ENCODE data around the gene TINAG. TPM values are rescaled to one million over a fixed set of nuclear protein-coding genes. Genes with fewer than 3 reads are reported as not detected.

TINAG gene
- total RNA-seq, 1 donor from 2014 or later = 0.52 TPM

GRCh38 chr6:54411767-54412166 is 103.5 kb downstream of the TINAG start:
- no peak overlapping the region for H3K27ac ChIP-seq (ENCODE audit: low read depth, low read length)
- H3K27me3 ChIP-seq (ENCODE audit: control insufficient read depth in 3 of 3, insufficient read depth in 3 of 3, low read length in 3 of 3) = no peaks in the 10 kb centered on the region
- no peaks in the 10 kb centered on the region for H3K4me1 ChIP-seq (ENCODE audit: control insufficient read depth in 3 of 3, insufficient read depth in 3 of 3, low read length in 3 of 3)
- H3K9me3 ChIP-seq (ENCODE audit: control insufficient read depth in 3 of 3, low read length in 3 of 3) = no peaks in the 10 kb centered on the region
- H3K9ac ChIP-seq (ENCODE audit: low read depth in 1 of 3, low read length in 3 of 3) = no peak overlapping the region
- H3K36me3 ChIP-seq (ENCODE audit: control insufficient read depth in 3 of 3, insufficient read depth in 3 of 3, low read length in 3 of 3) = no peaks in the 10 kb centered on the region
- no peak overlapping the region for H3K4me3 ChIP-seq (ENCODE audit: low read length in 3 of 3)

- Histone ChIP-seq H3K4me3 (ENCODE audit: low read length in 3 of 3) (no peak overlapping the region), H3K27ac (ENCODE audit: low read depth, low read length) (no peak overlapping the region), H3K9me3 (ENCODE audit: control insufficient read depth in 3 of 3, low read length in 3 of 3) (no peaks in the 10 kb centered on the region), H3K9ac (ENCODE audit: low read depth in 1 of 3, low read length in 3 of 3) (no peak overlapping the region), H3K27me3 (ENCODE audit: control insufficient read depth in 3 of 3, insufficient read depth in 3 of 3, low read length in 3 of 3) (no peaks in the 10 kb centered on the region), H3K4me1 (ENCODE audit: control insufficient read depth in 3 of 3, insufficient read depth in 3 of 3, low read length in 3 of 3) (no peaks in the 10 kb centered on the region), H3K36me3 (ENCODE audit: control insufficient read depth in 3 of 3, insufficient read depth in 3 of 3, low read length in 3 of 3) (no peaks in the 10 kb centered on the region)
Observed at GRCh38 chr6:54415517-54415916, 107.3 kb downstream of the TINAG start.

GRCh38 chr6:54419885-54420284 is 111.6 kb downstream of the TINAG start:
- no peaks in the 10 kb centered on the region for H3K27me3 ChIP-seq (ENCODE audit: control insufficient read depth in 3 of 3, insufficient read depth in 3 of 3, low read length in 3 of 3)
- no peak overlapping the region for H3K9ac ChIP-seq (ENCODE audit: low read depth in 1 of 3, low read length in 3 of 3)
- H3K36me3 ChIP-seq (ENCODE audit: control insufficient read depth in 3 of 3, insufficient read depth in 3 of 3, low read length in 3 of 3) = no peaks in the 10 kb centered on the region
- H3K4me1 ChIP-seq (ENCODE audit: control insufficient read depth in 3 of 3, insufficient read depth in 3 of 3, low read length in 3 of 3) = no peaks in the 10 kb centered on the region
- H3K9me3 ChIP-seq (ENCODE audit: control insufficient read depth in 3 of 3, low read length in 3 of 3) = no peaks in the 10 kb centered on the region
- no peak overlapping the region for H3K27ac ChIP-seq (ENCODE audit: low read depth, low read length)
- H3K4me3 ChIP-seq (ENCODE audit: low read length in 3 of 3) = no peak overlapping the region

GRCh38 chr6:54426995-54427394 is 118.8 kb downstream of the TINAG start:
- Histone ChIP-seq H3K4me1 (ENCODE audit: control insufficient read depth in 3 of 3, insufficient read depth in 3 of 3, low read length in 3 of 3) (no peaks in the 10 kb centered on the region), H3K9me3 (ENCODE audit: control insufficient read depth in 3 of 3, low read length in 3 of 3) (no peaks in the 10 kb centered on the region), H3K9ac (ENCODE audit: low read depth in 1 of 3, low read length in 3 of 3) (no peak overlapping the region), H3K27me3 (ENCODE audit: control insufficient read depth in 3 of 3, insufficient read depth in 3 of 3, low read length in 3 of 3) (no peaks in the 10 kb centered on the region), H3K4me3 (ENCODE audit: low read length in 3 of 3) (no peak overlapping the region), H3K27ac (ENCODE audit: low read depth, low read length) (no peak overlapping the region), H3K36me3 (ENCODE audit: control insufficient read depth in 3 of 3, insufficient read depth in 3 of 3, low read length in 3 of 3) (no peaks in the 10 kb centered on the region)

GRCh38 chr6:54427396-54427937 is 119.2 kb downstream of the TINAG start:
- Histone ChIP-seq H3K4me3 (ENCODE audit: low read length in 3 of 3) (no peak overlapping the region), H3K9ac (ENCODE audit: low read depth in 1 of 3, low read length in 3 of 3) (no peak overlapping the region), H3K27ac (ENCODE audit: low read depth, low read length) (no peak overlapping the region), H3K4me1 (ENCODE audit: control insufficient read depth in 3 of 3, insufficient read depth in 3 of 3, low read length in 3 of 3) (no peaks in the 10 kb centered on the region), H3K36me3 (ENCODE audit: control insufficient read depth in 3 of 3, insufficient read depth in 3 of 3, low read length in 3 of 3) (no peaks in the 10 kb centered on the region), H3K27me3 (ENCODE audit: control insufficient read depth in 3 of 3, insufficient read depth in 3 of 3, low read length in 3 of 3) (no peaks in the 10 kb centered on the region), H3K9me3 (ENCODE audit: control insufficient read depth in 3 of 3, low read length in 3 of 3) (no peaks in the 10 kb centered on the region)

GRCh38 chr6:54428431-54428830 is 120.2 kb downstream of the TINAG start:
- Histone ChIP-seq H3K9ac (ENCODE audit: low read depth in 1 of 3, low read length in 3 of 3) (no peak overlapping the region), H3K27me3 (ENCODE audit: control insufficient read depth in 3 of 3, insufficient read depth in 3 of 3, low read length in 3 of 3) (no peaks in the 10 kb centered on the region), H3K4me1 (ENCODE audit: control insufficient read depth in 3 of 3, insufficient read depth in 3 of 3, low read length in 3 of 3) (no peaks in the 10 kb centered on the region), H3K9me3 (ENCODE audit: control insufficient read depth in 3 of 3, low read length in 3 of 3) (no peaks in the 10 kb centered on the region), H3K27ac (ENCODE audit: low read depth, low read length) (no peak overlapping the region), H3K36me3 (ENCODE audit: control insufficient read depth in 3 of 3, insufficient read depth in 3 of 3, low read length in 3 of 3) (no peaks in the 10 kb centered on the region), H3K4me3 (ENCODE audit: low read length in 3 of 3) (no peak overlapping the region)

GRCh38 chr6:54431466-54431865 is 123.2 kb downstream of the TINAG start:
- Histone ChIP-seq H3K36me3 (ENCODE audit: control insufficient read depth in 3 of 3, insufficient read depth in 3 of 3, low read length in 3 of 3) (no peaks in the 10 kb centered on the region), H3K4me3 (ENCODE audit: low read length in 3 of 3) (no peak overlapping the region), H3K27me3 (ENCODE audit: control insufficient read depth in 3 of 3, insufficient read depth in 3 of 3, low read length in 3 of 3) (no peaks in the 10 kb centered on the region), H3K27ac (ENCODE audit: low read depth, low read length) (no peak overlapping the region), H3K9me3 (ENCODE audit: control insufficient read depth in 3 of 3, low read length in 3 of 3) (no peaks in the 10 kb centered on the region), H3K4me1 (ENCODE audit: control insufficient read depth in 3 of 3, insufficient read depth in 3 of 3, low read length in 3 of 3) (no peaks in the 10 kb centered on the region), H3K9ac (ENCODE audit: low read depth in 1 of 3, low read length in 3 of 3) (no peak overlapping the region)

Other genes with a start within 250 kb of the TINAG start
- 27.7 TPM for gene MLIP, start 197.0 kb upstream of the TINAG start, total RNA-seq

Data from skeletal muscle tissue (tissue), 4 donors.